Astrocyte of the spinal cord (primary cell): ENCODE measurements around the gene C2CD4A.

Experiments used
- DNase-seq: peaks from one replicate; pipeline ENCODE4 v3.0.0; 2011; ENCODE audit warnings: low read depth, low spot score
- H3K4me3 ChIP-seq: 2 replicates; pipeline ENCODE4 v1.5.1; 2011; ENCODE audit warnings: low read depth, mild to moderate bottlenecking, low read length, moderate library complexity
- CTCF ChIP-seq: IDR thresholded peaks from 2 replicates; pipeline ENCODE4 v1.5.1; 2012; ENCODE audit warnings: low read depth, mild to moderate bottlenecking, low read length, inconsistent platforms
- in situ Hi-C: cut with HindIII; loops from 2 replicates; pipeline ENCODE4 v1.10.0; 2017; ENCODE audit warnings: low sequenced_read_pairs

C2CD4A gene

DNA sequence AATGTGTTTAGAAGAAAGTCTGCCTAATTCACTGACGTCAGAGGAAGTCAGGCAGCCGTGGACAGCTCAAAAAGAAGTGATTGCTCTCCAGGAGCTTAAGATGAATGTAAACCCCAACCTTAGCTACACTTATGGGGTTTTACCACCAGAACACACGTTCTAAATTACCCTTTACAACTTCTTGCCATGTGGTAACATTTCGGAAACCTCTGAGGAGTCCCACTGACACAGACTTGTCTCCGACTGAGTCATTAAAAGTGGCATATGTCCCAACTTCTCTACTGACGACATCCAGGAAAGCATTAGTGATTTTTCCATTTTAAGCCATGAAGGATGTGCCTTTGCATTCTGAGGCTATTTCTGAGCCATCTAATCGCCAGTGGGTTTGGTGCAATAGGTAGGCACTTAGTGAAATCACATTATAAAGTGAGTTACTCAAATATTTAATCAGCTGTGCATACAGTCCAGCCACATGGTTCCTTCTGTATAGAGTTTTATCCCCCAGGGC lies 32.4 kb downstream of the C2CD4A start:
- in situ Hi-C loops, result no loop called here
- DNase-seq, result peak; percentile 72
- TF ChIP-seq CTCF, result no peak
- H3K4me3 ChIP-seq, result no peak overlapping the region

- DNase-seq, result no peak
- in situ Hi-C loops, result no loop called here
- H3K4me3 ChIP-seq, result no peak overlapping the region
- no peak for TF ChIP-seq CTCF
Measured at GRCh38 chr15:62103431-62103830, 36.7 kb downstream of the C2CD4A start.

GRCh38 chr15:62104401-62104800 lies 37.6 kb downstream of the C2CD4A start:
- TF ChIP-seq CTCF, result no peak
- no peak for DNase-seq
- no peak overlapping the region for H3K4me3 ChIP-seq
- in situ Hi-C loops, result no loop called here

DNA sequence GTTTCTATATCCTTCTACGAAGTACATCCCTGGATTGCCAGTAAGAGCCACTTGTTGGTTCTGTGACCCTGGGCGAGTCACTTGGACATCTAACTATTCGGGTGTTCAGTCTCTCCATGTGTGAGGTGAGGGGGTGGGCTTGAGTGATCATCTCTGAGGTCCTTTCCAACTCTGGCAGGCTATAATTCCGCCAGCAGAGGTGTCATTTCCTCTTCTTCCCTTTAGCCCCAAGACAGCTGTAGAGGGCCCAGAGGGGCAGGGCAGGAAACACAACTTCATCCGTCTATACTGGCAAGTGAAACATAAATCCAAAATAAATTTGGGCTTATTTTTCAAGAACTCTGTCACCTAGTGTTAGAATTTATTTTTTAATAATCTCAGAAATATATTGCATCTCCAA lies 38.1 kb downstream of the C2CD4A start:
- TF ChIP-seq CTCF, result no peak
- in situ Hi-C loops, result no loop called here
- no peak for DNase-seq
- no peak overlapping the region for H3K4me3 ChIP-seq

GRCh38 chr15:62105266-62105665 lies 38.5 kb downstream of the C2CD4A start:
- in situ Hi-C loops, result no loop called here
- DNase-seq, result no peak
- no peak for TF ChIP-seq CTCF
- no peak overlapping the region for H3K4me3 ChIP-seq

GRCh38 chr15:62106096-62106495 lies 39.3 kb downstream of the C2CD4A start:
- no peak for TF ChIP-seq CTCF
- H3K4me3 ChIP-seq, result no peak overlapping the region
- no peak for DNase-seq
- in situ Hi-C loops, result no loop called here

DNA sequence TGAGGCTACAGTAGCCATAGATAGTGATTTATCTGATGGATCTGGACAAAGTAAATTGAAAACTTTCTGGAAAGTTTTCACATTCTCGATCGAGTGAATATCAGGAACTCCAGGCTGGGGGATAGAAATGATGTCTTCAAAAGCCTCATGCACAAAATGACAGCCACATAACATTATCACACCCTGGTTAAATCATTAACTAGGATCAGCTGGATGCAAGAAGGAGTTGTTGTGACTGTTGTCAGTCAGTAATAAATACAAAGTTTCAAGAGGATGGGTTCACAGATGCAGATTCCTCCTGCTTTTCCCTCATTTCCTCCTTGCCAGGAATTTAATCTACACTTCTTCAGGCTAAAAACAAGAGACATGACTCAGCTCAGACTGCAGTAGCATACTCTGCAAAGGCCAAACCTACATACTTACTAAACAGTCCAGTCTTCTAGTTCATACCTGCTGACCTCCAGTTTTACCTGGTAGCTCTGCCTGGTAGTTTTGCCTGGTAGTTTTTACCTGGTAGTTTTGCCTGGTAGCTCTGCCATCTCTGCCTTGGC lies 40.9 kb downstream of the C2CD4A start:
- DNase-seq, result no peak
- H3K4me3 ChIP-seq, result no peak overlapping the region
- in situ Hi-C loops, result no loop called here
- TF ChIP-seq CTCF, result no peak
